Measurements from ENCODE around the gene ABCA3. TPM values are rescaled to one million over a fixed set of nuclear protein-coding genes. Genes with fewer than 3 reads are reported as not detected.
A peak's percentile ranks its signal among the peaks of the same experiment; 100 is the strongest.
"Not testable (repeated sequence)": the region's sequence is repeated elsewhere in the genome, so short reads cannot be mapped to it uniquely, and the experiment has no call there.

Gene ABCA3
- 10 to 100 TPM; 14.9 to 22.2 (median 15.8) TPM for total RNA-seq

DNA sequence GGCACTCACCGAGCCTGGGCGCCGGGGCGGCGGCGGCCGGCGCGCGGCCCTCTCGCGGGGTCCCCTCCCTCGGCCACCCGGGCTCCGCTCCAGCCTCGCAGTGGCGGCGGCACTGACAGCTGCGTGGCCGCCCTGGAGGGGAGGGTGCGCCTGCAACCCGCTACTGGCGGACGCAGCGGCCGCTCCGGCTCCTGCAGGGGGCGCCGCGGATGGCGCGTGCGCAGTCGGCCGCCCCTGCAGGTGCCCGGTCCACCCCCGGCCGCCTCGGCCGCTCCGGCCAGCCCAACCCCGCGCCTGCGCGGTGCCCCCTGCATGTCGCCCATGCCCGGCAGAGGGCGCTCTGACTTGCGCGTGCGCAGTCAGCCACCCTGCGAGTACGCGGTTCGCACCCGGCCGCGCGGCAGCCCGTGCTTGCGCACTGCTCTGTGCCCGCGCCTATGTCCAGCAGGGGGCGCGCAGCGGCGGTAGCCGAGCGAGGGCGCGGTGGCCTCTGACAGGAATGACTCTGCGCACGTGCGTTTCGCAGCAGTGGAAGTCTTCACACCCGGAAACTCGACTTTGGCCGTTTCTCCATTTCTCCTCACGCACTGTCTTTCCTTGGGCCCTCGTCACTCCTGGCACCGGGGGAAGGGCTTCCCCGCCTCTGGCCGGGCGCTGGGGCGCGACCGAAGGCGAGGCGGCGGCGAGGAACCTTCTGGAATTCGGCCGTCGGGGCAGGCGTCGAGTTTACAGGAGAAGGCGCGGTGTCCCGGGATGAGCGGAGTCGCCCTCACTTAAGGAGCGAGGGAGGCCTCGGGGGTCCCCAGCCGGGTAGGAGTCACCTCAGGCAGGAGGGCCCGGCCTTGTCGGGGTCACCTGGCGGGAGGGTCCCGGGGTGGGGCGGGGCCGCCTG lies at the start of gene ABCA3:
ABCA3 (minus strand) TSS at position 165 of the 892 bp plus-strand sequence. CDS start 14,262 bp downstream, outside the sequence.
- peak within 1 kb of the TSS in 3 of 4 donors; percentile 9 to 81 (median 37) for H3K27ac ChIP-seq
- no peaks in the 10 kb centered on the region for H3K9me3 ChIP-seq
- peak; percentile 81 to 83 for DNase-seq (ENCODE audit: low spot score in 2 of 2)
- peak within 1 kb of the TSS; percentile 52 to 95 (median 75) for H3K4me3 ChIP-seq
- TF ChIP-seq EP300 (IDR thresholded peaks at IDR 0.05) (peak; percentile 18 to 83), POLR2A (IDR thresholded peaks at IDR 0.05) (peak in 1 of 2 donors; percentile 68)
- TF ChIP-seq, protein P1, sequence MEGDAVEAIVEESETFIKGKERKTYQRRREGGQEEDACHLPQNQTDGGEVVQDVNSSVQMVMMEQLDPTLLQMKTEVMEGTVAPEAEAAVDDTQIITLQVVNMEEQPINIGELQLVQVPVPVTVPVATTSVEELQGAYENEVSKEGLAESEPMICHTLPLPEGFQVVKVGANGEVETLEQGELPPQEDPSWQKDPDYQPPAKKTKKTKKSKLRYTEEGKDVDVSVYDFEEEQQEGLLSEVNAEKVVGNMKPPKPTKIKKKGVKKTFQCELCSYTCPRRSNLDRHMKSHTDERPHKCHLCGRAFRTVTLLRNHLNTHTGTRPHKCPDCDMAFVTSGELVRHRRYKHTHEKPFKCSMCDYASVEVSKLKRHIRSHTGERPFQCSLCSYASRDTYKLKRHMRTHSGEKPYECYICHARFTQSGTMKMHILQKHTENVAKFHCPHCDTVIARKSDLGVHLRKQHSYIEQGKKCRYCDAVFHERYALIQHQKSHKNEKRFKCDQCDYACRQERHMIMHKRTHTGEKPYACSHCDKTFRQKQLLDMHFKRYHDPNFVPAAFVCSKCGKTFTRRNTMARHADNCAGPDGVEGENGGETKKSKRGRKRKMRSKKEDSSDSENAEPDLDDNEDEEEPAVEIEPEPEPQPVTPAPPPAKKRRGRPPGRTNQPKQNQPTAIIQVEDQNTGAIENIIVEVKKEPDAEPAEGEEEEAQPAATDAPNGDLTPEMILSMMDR (IDR thresholded peaks at IDR 0.05) = peak; percentile 99 to 100 (median 100)
- peaks cover 0 to 39% (median 10%) of the 10 kb centered on the region in 4 donors for H3K4me1 ChIP-seq
- H3K27me3 ChIP-seq = no peaks in the 10 kb centered on the region
- 23 to 36% methylated on average over 20 to 65 of the region's 110 CpGs for WGBS, 2 donors
- no peaks in the 10 kb centered on the region for H3K36me3 ChIP-seq

- DNase-seq (ENCODE audit: low spot score in 2 of 2) = no peak
- H3K4me1 ChIP-seq = no peaks in the 10 kb centered on the region
Observed at GRCh38 chr16:2388875-2389433, 48.4 kb upstream of the ABCA3 start.

GRCh38 chr16:2388139-2388874 lies 47.8 kb upstream of the ABCA3 start:
- no peak overlapping the region for H3K27ac ChIP-seq
- no peaks in the 10 kb centered on the region for H3K4me1 ChIP-seq
- no peak for DNase-seq (ENCODE audit: low spot score in 2 of 2)
- no peak overlapping the region for H3K4me3 ChIP-seq
- peaks cover 0 to 12% (median 2%) of the 10 kb centered on the region in 4 donors for H3K9me3 ChIP-seq
- 83 to 84% methylated on average over 3 of the region's 3 CpGs for WGBS, 2 donors
- no peaks in the 10 kb centered on the region for H3K27me3 ChIP-seq
- TF ChIP-seq EP300 (IDR thresholded peaks at IDR 0.05) (no peak), POLR2A (IDR thresholded peaks at IDR 0.05) (no peak)
- TF ChIP-seq, protein P1 (IDR thresholded peaks at IDR 0.05) = no peak
- no peaks in the 10 kb centered on the region for H3K36me3 ChIP-seq

More at GRCh38 chr16:2388875-2389433, 48.4 kb upstream of the ABCA3 start:
- Histone ChIP-seq H3K27me3 (no peaks in the 10 kb centered on the region), H3K4me3 (no peak overlapping the region), H3K36me3 (no peaks in the 10 kb centered on the region), H3K27ac (no peak overlapping the region), H3K9me3 (peaks cover 0 to 12% (median 2%) of the 10 kb centered on the region in 4 donors)
- 33 to 41% methylated on average over 2 of the region's 2 CpGs for WGBS, 2 donors
- TF ChIP-seq, protein P1 (IDR thresholded peaks at IDR 0.05) = no peak
- TF ChIP-seq EP300 (IDR thresholded peaks at IDR 0.05) (no peak), POLR2A (IDR thresholded peaks at IDR 0.05) (no peak)

DNA sequence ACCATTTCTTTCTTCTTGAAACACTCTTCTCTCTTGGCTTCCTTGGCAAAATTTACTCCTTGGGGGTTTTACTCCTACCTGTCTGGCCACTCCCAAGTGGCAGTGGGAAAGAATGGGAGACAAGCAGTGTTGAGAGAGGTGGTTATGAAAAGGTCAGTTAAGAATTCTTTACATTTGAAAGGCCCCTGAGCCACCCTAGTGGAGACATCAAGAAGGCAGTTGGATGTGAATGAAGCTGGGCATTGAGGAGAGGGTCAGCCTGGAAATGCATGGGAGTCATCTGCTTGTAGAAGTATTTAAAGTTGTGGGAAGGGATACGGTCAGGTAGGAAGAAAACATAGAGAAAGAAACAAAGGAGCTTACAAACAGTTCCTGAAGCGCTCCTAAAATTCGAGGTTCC lies 46.5 kb upstream of the ABCA3 start:
- no peaks in the 10 kb centered on the region for H3K4me1 ChIP-seq
- H3K9me3 ChIP-seq = peaks cover 0 to 12% (median 2%) of the 10 kb centered on the region in 4 donors
- H3K36me3 ChIP-seq = no peaks in the 10 kb centered on the region
- no peaks in the 10 kb centered on the region for H3K27me3 ChIP-seq
- H3K27ac ChIP-seq = no peak overlapping the region
- 44 to 56% methylated on average over 3 of the region's 3 CpGs for WGBS, 2 donors
- no peak for DNase-seq (ENCODE audit: low spot score in 2 of 2)
- TF ChIP-seq EP300 (IDR thresholded peaks at IDR 0.05) = no peak
- TF ChIP-seq, protein P1 (IDR thresholded peaks at IDR 0.05) = no peak
- TF ChIP-seq POLR2A (IDR thresholded peaks at IDR 0.05) = no peak
- no peak overlapping the region for H3K4me3 ChIP-seq

- not testable (repeated sequence) for H3K27me3 ChIP-seq; H3K36me3 ChIP-seq; H3K27ac ChIP-seq; H3K4me3 ChIP-seq; H3K4me1 ChIP-seq; DNase-seq (ENCODE audit: low spot score in 2 of 2)
- 85 to 89% methylated on average over 18 to 19 of the region's 19 CpGs for WGBS, 2 donors
- peaks cover 0 to 12% (median 2%) of the 10 kb centered on the region in 4 donors for H3K9me3 ChIP-seq
Observed at GRCh38 chr16:2385982-2386381, 45.5 kb upstream of the ABCA3 start.

All from tibial nerve (tissue), 4 donors.